ENCODE data around the gene TUBGCP5. TPM values are rescaled to one million over a fixed set of nuclear protein-coding genes. Genes with fewer than 3 reads are reported as not detected.

Gene TUBGCP5
- total RNA-seq, 1 experiment from 2014 or later: 18.8 TPM

DNA sequence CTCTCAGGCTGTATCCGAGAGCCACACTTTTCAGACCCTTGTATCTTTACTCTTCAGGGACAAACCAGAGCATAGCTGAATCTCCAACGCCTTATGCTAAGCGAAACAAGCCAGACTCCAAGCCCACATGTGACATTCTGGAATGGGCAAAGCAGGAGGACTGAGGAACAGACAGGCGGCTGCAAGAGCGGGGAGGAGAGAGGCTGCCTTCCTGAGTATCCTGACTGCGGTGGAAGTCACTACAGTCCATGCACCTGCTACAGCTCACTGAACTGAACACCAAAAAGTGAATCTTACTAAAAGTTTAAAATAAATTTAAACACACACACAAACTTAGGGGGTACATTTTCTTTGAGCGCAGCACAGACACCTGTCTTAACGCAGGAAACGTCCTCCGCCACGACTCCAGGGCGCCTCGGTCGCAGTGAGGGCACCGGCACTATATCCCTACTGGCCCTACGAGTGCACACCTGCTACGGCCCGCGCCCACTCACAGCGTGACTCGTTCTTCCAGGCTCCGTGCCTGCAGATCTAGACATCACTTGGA lies 60.6 kb downstream of the TUBGCP5 start:
- DNase-seq (ENCODE audit: low spot score): no peak
- TF ChIP-seq, protein P1, sequence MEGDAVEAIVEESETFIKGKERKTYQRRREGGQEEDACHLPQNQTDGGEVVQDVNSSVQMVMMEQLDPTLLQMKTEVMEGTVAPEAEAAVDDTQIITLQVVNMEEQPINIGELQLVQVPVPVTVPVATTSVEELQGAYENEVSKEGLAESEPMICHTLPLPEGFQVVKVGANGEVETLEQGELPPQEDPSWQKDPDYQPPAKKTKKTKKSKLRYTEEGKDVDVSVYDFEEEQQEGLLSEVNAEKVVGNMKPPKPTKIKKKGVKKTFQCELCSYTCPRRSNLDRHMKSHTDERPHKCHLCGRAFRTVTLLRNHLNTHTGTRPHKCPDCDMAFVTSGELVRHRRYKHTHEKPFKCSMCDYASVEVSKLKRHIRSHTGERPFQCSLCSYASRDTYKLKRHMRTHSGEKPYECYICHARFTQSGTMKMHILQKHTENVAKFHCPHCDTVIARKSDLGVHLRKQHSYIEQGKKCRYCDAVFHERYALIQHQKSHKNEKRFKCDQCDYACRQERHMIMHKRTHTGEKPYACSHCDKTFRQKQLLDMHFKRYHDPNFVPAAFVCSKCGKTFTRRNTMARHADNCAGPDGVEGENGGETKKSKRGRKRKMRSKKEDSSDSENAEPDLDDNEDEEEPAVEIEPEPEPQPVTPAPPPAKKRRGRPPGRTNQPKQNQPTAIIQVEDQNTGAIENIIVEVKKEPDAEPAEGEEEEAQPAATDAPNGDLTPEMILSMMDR (IDR thresholded peaks at IDR 0.05): no peak
- TF ChIP-seq, protein P2, sequence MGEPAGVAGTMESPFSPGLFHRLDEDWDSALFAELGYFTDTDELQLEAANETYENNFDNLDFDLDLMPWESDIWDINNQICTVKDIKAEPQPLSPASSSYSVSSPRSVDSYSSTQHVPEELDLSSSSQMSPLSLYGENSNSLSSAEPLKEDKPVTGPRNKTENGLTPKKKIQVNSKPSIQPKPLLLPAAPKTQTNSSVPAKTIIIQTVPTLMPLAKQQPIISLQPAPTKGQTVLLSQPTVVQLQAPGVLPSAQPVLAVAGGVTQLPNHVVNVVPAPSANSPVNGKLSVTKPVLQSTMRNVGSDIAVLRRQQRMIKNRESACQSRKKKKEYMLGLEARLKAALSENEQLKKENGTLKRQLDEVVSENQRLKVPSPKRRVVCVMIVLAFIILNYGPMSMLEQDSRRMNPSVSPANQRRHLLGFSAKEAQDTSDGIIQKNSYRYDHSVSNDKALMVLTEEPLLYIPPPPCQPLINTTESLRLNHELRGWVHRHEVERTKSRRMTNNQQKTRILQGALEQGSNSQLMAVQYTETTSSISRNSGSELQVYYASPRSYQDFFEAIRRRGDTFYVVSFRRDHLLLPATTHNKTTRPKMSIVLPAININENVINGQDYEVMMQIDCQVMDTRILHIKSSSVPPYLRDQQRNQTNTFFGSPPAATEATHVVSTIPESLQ (CRISPR knock-in tag; IDR thresholded peaks at IDR 0.05): no peak
- TF ChIP-seq TEAD4 (CRISPR knock-in tag; IDR thresholded peaks at IDR 0.05): no peak
- TF ChIP-seq ETV6 (CRISPR knock-in tag; IDR thresholded peaks at IDR 0.05): no peak
- no peak for TF ChIP-seq ATF1 (CRISPR knock-in tag; IDR thresholded peaks at IDR 0.05)
- no peak for TF ChIP-seq ZNF396 (CRISPR knock-in tag; IDR thresholded peaks at IDR 0.05; ENCODE audit: borderline replicate concordance)
- TF ChIP-seq, protein P3, sequence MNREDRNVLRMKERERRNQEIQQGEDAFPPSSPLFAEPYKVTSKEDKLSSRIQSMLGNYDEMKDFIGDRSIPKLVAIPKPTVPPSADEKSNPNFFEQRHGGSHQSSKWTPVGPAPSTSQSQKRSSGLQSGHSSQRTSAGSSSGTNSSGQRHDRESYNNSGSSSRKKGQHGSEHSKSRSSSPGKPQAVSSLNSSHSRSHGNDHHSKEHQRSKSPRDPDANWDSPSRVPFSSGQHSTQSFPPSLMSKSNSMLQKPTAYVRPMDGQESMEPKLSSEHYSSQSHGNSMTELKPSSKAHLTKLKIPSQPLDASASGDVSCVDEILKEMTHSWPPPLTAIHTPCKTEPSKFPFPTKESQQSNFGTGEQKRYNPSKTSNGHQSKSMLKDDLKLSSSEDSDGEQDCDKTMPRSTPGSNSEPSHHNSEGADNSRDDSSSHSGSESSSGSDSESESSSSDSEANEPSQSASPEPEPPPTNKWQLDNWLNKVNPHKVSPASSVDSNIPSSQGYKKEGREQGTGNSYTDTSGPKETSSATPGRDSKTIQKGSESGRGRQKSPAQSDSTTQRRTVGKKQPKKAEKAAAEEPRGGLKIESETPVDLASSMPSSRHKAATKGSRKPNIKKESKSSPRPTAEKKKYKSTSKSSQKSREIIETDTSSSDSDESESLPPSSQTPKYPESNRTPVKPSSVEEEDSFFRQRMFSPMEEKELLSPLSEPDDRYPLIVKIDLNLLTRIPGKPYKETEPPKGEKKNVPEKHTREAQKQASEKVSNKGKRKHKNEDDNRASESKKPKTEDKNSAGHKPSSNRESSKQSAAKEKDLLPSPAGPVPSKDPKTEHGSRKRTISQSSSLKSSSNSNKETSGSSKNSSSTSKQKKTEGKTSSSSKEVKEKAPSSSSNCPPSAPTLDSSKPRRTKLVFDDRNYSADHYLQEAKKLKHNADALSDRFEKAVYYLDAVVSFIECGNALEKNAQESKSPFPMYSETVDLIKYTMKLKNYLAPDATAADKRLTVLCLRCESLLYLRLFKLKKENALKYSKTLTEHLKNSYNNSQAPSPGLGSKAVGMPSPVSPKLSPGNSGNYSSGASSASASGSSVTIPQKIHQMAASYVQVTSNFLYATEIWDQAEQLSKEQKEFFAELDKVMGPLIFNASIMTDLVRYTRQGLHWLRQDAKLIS (CRISPR knock-in tag; IDR thresholded peaks at IDR 0.05; ENCODE audit: borderline replicate concordance): no peak
- TF ChIP-seq GABPB1 (CRISPR knock-in tag; IDR thresholded peaks at IDR 0.05): no peak
- TF ChIP-seq NFE2L1 (CRISPR knock-in tag; IDR thresholded peaks at IDR 0.05): no peak
- TF ChIP-seq KAT7 (CRISPR knock-in tag; IDR thresholded peaks at IDR 0.05; ENCODE audit: borderline replicate concordance): no peak
- TF ChIP-seq, protein P4, sequence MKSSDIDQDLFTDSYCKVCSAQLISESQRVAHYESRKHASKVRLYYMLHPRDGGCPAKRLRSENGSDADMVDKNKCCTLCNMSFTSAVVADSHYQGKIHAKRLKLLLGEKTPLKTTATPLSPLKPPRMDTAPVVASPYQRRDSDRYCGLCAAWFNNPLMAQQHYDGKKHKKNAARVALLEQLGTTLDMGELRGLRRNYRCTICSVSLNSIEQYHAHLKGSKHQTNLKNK (CRISPR knock-in tag; IDR thresholded peaks at IDR 0.05): no peak
- peak; percentile 27 for ATAC-seq
- Mint-ChIP-seq H3K4me3 (peak overlapping the region; percentile 99), H3K9me3 (no peaks in the 10 kb centered on the region), H3K36me3 (no peaks in the 10 kb centered on the region), H3K4me1 (peaks cover 12% of the 10 kb centered on the region), H3K27me3 (ENCODE audit: low read depth) (peaks cover 42% of the 10 kb centered on the region), H3K27ac (no peak overlapping the region)
- CTCF ChIA-PET: interaction anchor here (1.3 kb wide), 2 partner anchors 14 to 61 kb away, joined by 3 read pairs; partner anchors contain the start of gene TUBGCP5
- POLR2A ChIA-PET: no interaction called here

DNA sequence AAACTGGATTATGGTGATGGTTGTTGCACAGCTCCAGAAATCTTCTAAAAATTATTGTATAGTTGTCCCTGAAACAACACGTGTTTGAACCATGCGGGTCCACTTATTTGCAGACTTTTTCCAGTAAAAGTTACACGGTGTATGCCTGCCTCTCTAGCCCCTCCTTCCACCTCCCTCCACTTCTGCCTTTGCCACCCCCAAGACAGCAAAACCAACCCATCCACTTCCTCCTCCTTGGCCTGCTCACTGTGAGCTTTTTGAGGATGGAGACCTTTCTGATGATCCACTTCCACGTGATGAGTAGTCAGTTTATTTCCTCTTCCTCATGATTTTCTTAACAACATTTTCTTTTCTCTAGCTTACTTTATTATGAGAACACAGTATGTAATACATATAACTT lies 64.6 kb downstream of the TUBGCP5 start:
- H3K9me3 Mint-ChIP-seq: peaks cover 8% of the 10 kb centered on the region; the same call in 1 of the 2 replicates
- H3K27me3 Mint-ChIP-seq (ENCODE audit: low read depth): peaks cover 25% of the 10 kb centered on the region
- H3K4me3 Mint-ChIP-seq: no peak overlapping the region
- no peak for DNase-seq (ENCODE audit: low spot score)
- POLR2A ChIA-PET: no interaction called here
- CTCF ChIA-PET: no interaction called here
- H3K36me3 Mint-ChIP-seq: peaks cover 4% of the 10 kb centered on the region
- no peak overlapping the region for H3K27ac Mint-ChIP-seq
- ATAC-seq: no peak
- peaks cover 12% of the 10 kb centered on the region for H3K4me1 Mint-ChIP-seq
- TF ChIP-seq, protein P5, sequence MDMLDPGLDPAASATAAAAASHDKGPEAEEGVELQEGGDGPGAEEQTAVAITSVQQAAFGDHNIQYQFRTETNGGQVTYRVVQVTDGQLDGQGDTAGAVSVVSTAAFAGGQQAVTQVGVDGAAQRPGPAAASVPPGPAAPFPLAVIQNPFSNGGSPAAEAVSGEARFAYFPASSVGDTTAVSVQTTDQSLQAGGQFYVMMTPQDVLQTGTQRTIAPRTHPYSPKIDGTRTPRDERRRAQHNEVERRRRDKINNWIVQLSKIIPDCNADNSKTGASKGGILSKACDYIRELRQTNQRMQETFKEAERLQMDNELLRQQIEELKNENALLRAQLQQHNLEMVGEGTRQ (CRISPR knock-in tag; IDR thresholded peaks at IDR 0.05): no peak
- TF ChIP-seq NR2C2 (CRISPR knock-in tag; IDR thresholded peaks at IDR 0.05): no peak
- TF ChIP-seq GRHL2 (CRISPR knock-in tag; IDR thresholded peaks at IDR 0.05; ENCODE audit: insufficient replicate concordance, severe bottlenecking): no peak
- TF ChIP-seq SP1 (CRISPR knock-in tag; conservative IDR thresholded peaks at IDR 0.05): no peak
- no peak for TF ChIP-seq CBFB (CRISPR knock-in tag; IDR thresholded peaks at IDR 0.05; ENCODE audit: low read depth)
- TF ChIP-seq GABPB1 (CRISPR knock-in tag; IDR thresholded peaks at IDR 0.05): no peak
- TF ChIP-seq, protein P6, sequence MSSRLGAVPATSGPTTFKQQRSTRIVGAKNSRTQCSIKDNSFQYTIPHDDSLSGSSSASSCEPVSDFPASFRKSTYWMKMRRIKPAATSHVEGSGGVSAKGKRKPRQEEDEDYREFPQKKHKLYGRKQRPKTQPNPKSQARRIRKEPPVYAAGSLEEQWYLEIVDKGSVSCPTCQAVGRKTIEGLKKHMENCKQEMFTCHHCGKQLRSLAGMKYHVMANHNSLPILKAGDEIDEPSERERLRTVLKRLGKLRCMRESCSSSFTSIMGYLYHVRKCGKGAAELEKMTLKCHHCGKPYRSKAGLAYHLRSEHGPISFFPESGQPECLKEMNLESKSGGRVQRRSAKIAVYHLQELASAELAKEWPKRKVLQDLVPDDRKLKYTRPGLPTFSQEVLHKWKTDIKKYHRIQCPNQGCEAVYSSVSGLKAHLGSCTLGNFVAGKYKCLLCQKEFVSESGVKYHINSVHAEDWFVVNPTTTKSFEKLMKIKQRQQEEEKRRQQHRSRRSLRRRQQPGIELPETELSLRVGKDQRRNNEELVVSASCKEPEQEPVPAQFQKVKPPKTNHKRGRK (CRISPR knock-in tag; IDR thresholded peaks at IDR 0.05; ENCODE audit: borderline replicate concordance): no peak
- TF ChIP-seq, protein P7, sequence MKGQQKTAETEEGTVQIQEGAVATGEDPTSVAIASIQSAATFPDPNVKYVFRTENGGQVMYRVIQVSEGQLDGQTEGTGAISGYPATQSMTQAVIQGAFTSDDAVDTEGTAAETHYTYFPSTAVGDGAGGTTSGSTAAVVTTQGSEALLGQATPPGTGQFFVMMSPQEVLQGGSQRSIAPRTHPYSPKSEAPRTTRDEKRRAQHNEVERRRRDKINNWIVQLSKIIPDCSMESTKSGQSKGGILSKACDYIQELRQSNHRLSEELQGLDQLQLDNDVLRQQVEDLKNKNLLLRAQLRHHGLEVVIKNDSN (CRISPR knock-in tag; IDR thresholded peaks at IDR 0.05): no peak
- TF ChIP-seq ZNF138 (CRISPR knock-in tag; conservative IDR thresholded peaks at IDR 0.05): no peak
- TF ChIP-seq, protein P8, sequence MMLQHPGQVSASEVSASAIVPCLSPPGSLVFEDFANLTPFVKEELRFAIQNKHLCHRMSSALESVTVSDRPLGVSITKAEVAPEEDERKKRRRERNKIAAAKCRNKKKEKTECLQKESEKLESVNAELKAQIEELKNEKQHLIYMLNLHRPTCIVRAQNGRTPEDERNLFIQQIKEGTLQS (CRISPR knock-in tag; conservative IDR thresholded peaks at IDR 0.05): no peak
- TF ChIP-seq, protein P9, sequence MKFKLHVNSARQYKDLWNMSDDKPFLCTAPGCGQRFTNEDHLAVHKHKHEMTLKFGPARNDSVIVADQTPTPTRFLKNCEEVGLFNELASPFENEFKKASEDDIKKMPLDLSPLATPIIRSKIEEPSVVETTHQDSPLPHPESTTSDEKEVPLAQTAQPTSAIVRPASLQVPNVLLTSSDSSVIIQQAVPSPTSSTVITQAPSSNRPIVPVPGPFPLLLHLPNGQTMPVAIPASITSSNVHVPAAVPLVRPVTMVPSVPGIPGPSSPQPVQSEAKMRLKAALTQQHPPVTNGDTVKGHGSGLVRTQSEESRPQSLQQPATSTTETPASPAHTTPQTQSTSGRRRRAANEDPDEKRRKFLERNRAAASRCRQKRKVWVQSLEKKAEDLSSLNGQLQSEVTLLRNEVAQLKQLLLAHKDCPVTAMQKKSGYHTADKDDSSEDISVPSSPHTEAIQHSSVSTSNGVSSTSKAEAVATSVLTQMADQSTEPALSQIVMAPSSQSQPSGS (CRISPR knock-in tag; IDR thresholded peaks at IDR 0.05; ENCODE audit: borderline replicate concordance, low read depth): no peak
- no peak for TF ChIP-seq TP53 (CRISPR knock-in tag; IDR thresholded peaks at IDR 0.05)

Measured in WTC11 (cell line).